SU-DHL-6 (cell line): ENCODE data around the gene FBXW11.

Source experiments
- CTCF ChIP-seq: fragments of 200-600 bp; sonication (generic); IDR thresholded peaks from one replicate; pipeline ENCODE4 v1.5.1; 2017; ENCODE audit warnings: antibody characterized with exemption, mild to moderate bottlenecking, low read length, moderate library complexity; ENCODE audit not compliant: insufficient read depth, poor library complexity, severe bottlenecking
- EZH2phosphoT487 ChIP-seq: fragments of 200-600 bp; sonication (generic), shearing (Covaris generic); conservative IDR thresholded peaks from 2 replicates; pipeline ENCODE4 v1.6.1; 2018; ENCODE audit warnings: mild to moderate bottlenecking, antibody characterized with exemption, low read length, moderate library complexity, mixed read lengths

GRCh38 chr5:171816666-171817065, 189.8 kb downstream of the FBXW11 start:
- no peak for TF ChIP-seq CTCF
- TF ChIP-seq EZH2phosphoT487 = no peak
